Esophagus (tissue), 2 donors: ENCODE measurements around the gene CYB561. TPM values are rescaled to one million over a fixed set of nuclear protein-coding genes. Genes with fewer than 3 reads are reported as not detected.

ENCODE experiments used
- H3K27ac ChIP-seq, 2 donors: one replicate each; pipeline ENCODE4 v1.5.1; 2013; ENCODE audit warnings: low read depth in 2 of 2, mild to moderate bottlenecking in 2 of 2, inconsistent platforms in 1 of 2, low read length in 1 of 2, moderate library complexity in 1 of 2
- H3K27me3 ChIP-seq, 2 donors: one replicate each; pipeline ENCODE4 v1.6.1; 2013; ENCODE audit warnings: low read length in 2 of 2, control low read depth in 1 of 2, mild to moderate bottlenecking in 1 of 2; ENCODE audit not compliant: insufficient read depth in 2 of 2, control insufficient read depth in 1 of 2
- H3K36me3 ChIP-seq, 2 donors: one replicate each; pipeline ENCODE4 v1.6.1; 2013; ENCODE audit warnings: low read length in 1 of 2; ENCODE audit not compliant: control insufficient read depth in 2 of 2, insufficient read depth in 2 of 2
- H3K4me1 ChIP-seq, 2 donors: one replicate each; pipeline ENCODE4 v1.6.1; 2013; ENCODE audit warnings: low read length in 1 of 2; ENCODE audit not compliant: control insufficient read depth in 2 of 2, insufficient read depth in 2 of 2
- H3K4me3 ChIP-seq, 2 donors: one replicate each; pipeline ENCODE4 v1.5.1; 2013; ENCODE audit warnings: low read length in 2 of 2, mild to moderate bottlenecking in 2 of 2, low read depth in 1 of 2, moderate library complexity in 1 of 2
- H3K9me3 ChIP-seq, 2 donors: one replicate each; pipeline ENCODE4 v1.6.1; 2013; ENCODE audit warnings: mild to moderate bottlenecking in 2 of 2, low read depth in 1 of 2, low read length in 1 of 2, moderate library complexity in 1 of 2; ENCODE audit not compliant: control insufficient read depth in 2 of 2, insufficient read depth in 1 of 2
- WGBS, 2 donors: extraction: QIAGEN DNeasy Blood & Tissue Kit; methylation state at CpG; one replicate each; pipeline ENCODE4 v1.1.7; 2013; 5-methylcytosine and 5-hydroxymethylcytosine counted together
- polyA plus RNA-seq, 2 donors: library from polyadenylated mRNA; stranded (reverse); fragments of 200-250 nt; gene quantifications; one replicate each; pipeline ENCODE4 v1.2.3, GENCODE V29; 2013
- donor health status: healthy with polysubstance abuse.
- donor health status: Bipolar disorder and iron deficiency.

The CYB561 gene
- polyA plus RNA-seq, 2 donors = 35.0 to 45.6 TPM

DNA sequence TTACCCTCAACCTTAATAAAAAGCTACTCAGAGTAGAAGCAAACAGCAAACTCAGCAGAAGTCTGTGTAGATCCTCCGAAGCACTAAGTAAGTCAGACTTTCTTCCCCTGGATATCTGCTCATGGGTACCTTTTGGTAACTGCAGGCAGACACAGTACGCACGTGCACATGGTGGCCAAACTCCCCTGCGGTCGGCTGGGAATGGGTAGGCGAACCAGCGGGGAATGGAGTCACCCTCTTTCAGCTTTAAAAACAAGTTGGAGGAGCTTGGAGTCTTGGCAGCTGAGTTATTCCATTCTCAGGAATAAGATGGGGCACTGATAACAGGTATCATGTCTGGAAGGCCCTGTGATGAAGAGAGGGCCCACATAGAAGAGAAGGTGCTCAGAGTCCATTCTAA is 16.3 kb downstream of the CYB561 start:
- Histone ChIP-seq H3K36me3 (peaks cover 0 to 4% of the 10 kb centered on the region in 2 donors), H3K4me3 (no peak overlapping the region), H3K9me3 (no peaks in the 10 kb centered on the region), H3K27me3 (no peaks in the 10 kb centered on the region), H3K4me1 (peaks cover under 1 to 2% of the 10 kb centered on the region in 2 donors), H3K27ac (no peak overlapping the region)
- WGBS, 2 donors = 91 to 92% methylated on average over 7 of the region's 7 CpGs

DNA sequence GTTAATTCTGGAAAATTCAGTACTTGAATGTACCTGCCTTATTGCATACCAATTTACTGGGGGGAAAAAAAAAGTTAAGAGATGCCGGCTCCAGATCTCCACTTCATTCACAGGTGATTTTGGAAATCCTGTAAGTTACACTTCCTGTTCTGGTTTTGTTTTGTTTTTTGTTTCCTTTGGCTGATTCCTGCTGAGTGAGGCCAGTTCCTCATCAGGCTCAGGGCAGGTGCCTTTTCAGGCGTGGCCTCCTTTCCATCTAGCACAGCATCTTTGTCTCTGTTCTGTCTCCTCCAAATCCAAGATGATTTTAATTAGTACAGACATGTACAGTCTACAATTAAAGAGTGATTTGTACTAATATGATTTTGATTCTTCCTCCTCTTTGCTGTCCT is 19.2 kb downstream of the CYB561 start:
- H3K4me1 ChIP-seq = peaks cover 0 to 4% of the 10 kb centered on the region in 2 donors
- 70 to 75% methylated on average over 2 of the region's 2 CpGs for WGBS, 2 donors
- H3K36me3 ChIP-seq = peaks cover 0 to 2% of the 10 kb centered on the region in 2 donors
- H3K27me3 ChIP-seq = no peaks in the 10 kb centered on the region
- no peak overlapping the region for H3K27ac ChIP-seq
- no peak overlapping the region for H3K4me3 ChIP-seq
- H3K9me3 ChIP-seq = no peaks in the 10 kb centered on the region

- H3K27ac ChIP-seq = no peak overlapping the region
- H3K9me3 ChIP-seq = no peaks in the 10 kb centered on the region
- WGBS, 2 donors = 85 to 86% methylated on average over 22 of the region's 22 CpGs
- peaks cover 0 to 4% of the 10 kb centered on the region in 2 donors for H3K4me1 ChIP-seq
- H3K27me3 ChIP-seq = no peaks in the 10 kb centered on the region
- no peak overlapping the region for H3K4me3 ChIP-seq
- H3K36me3 ChIP-seq = peaks cover 0 to 2% of the 10 kb centered on the region in 2 donors
Measured at GRCh38 chr17:63426041-63426916, 19.8 kb downstream of the CYB561 start.

DNA sequence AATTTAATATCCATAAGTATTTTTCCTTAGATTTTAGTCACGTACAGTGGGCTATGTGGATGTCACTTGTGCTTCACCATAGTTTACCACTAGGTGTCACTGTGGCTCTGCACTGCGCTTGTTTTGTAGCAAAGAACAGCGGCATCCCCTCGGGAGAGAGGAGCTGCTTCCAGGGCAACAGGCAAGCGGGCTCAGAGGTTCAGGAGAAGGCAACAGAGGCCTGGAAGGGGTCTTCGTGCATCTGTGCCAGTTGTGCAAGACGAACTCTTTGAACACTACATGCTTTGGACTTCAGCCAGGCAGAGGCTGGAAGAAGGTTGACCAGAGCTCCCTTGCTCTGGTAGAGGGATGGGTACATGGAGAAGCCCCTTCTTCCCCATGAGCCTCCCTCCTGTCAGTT is 20.6 kb downstream of the CYB561 start:
- Histone ChIP-seq H3K27me3 (no peaks in the 10 kb centered on the region), H3K9me3 (no peaks in the 10 kb centered on the region), H3K4me3 (no peak overlapping the region), H3K27ac (no peak overlapping the region), H3K4me1 (peaks cover 0 to 4% of the 10 kb centered on the region in 2 donors), H3K36me3 (peaks cover 0 to 6% of the 10 kb centered on the region in 2 donors)
- WGBS, 2 donors = 2 to 3% methylated on average over 7 of the region's 7 CpGs

DNA sequence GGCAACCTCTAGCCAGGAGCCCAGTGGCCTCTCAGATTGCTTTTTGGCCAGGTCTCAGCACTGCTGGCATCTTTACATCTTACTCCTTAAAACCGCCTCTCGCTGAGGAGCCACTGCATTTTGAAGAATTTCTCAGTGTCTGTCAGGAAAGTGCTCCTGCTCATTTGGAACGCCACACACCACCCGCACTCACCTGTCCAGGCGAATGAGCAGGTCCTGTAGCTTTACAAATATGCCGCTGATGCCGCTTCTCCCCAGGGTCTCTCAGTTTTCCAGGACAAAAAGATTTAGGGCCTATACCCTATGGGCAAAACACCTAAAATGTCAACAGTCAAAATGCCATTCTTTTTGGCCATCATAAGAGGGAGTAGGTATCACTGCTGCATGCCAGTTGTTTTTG is 22.1 kb downstream of the CYB561 start:
- 61 to 82% methylated on average over 7 of the region's 7 CpGs for WGBS, 2 donors
- H3K4me1 ChIP-seq = peaks cover 0 to 4% of the 10 kb centered on the region in 2 donors
- no peaks in the 10 kb centered on the region for H3K27me3 ChIP-seq
- no peak overlapping the region for H3K27ac ChIP-seq
- H3K9me3 ChIP-seq = no peaks in the 10 kb centered on the region
- H3K4me3 ChIP-seq = no peak overlapping the region
- peaks cover 0 to 4% of the 10 kb centered on the region in 2 donors for H3K36me3 ChIP-seq

GRCh38 chr17:63423251-63423950 is 22.7 kb downstream of the CYB561 start:
- no peak overlapping the region for H3K27ac ChIP-seq
- H3K27me3 ChIP-seq = no peaks in the 10 kb centered on the region
- H3K4me3 ChIP-seq = no peak overlapping the region
- no peaks in the 10 kb centered on the region for H3K9me3 ChIP-seq
- peaks cover 0 to 4% of the 10 kb centered on the region in 2 donors for H3K4me1 ChIP-seq
- peaks cover 0 to 7% of the 10 kb centered on the region in 2 donors for H3K36me3 ChIP-seq
- WGBS, 2 donors = 53 to 59% methylated on average over 11 of the region's 11 CpGs

GRCh38 chr17:63421681-63422645 is 24.1 kb downstream of the CYB561 start:
- Histone ChIP-seq H3K4me1 (peaks cover 0 to 4% of the 10 kb centered on the region in 2 donors), H3K4me3 (no peak overlapping the region), H3K36me3 (peaks cover 0 to 7% of the 10 kb centered on the region in 2 donors), H3K27me3 (no peaks in the 10 kb centered on the region), H3K9me3 (no peaks in the 10 kb centered on the region), H3K27ac (no peak overlapping the region)
- 90% methylated on average over 25 of the region's 25 CpGs for WGBS, 2 donors

GRCh38 chr17:63420868-63421680 is 25.0 kb downstream of the CYB561 start:
- Histone ChIP-seq H3K9me3 (no peaks in the 10 kb centered on the region), H3K4me1 (peaks cover 0 to 4% of the 10 kb centered on the region in 2 donors), H3K36me3 (peaks cover 0 to 8% of the 10 kb centered on the region in 2 donors), H3K27me3 (no peaks in the 10 kb centered on the region), H3K27ac (no peak overlapping the region), H3K4me3 (no peak overlapping the region)
- 94 to 95% methylated on average over 25 of the region's 25 CpGs for WGBS, 2 donors
